NCI-H82 (cell line): ENCODE data around the gene LANCL3.
A peak's percentile ranks its signal among the peaks of the same experiment; 100 is the strongest.
"Not testable (repeated sequence)": the region's sequence is repeated elsewhere in the genome, so short reads cannot be mapped to it uniquely, and the experiment has no call there.

Source experiments
- DNase-seq: peaks from one replicate; lab custom pipeline; 2025; lab: John Stamatoyannopoulos, UW

The LANCL3 gene

GRCh38 chrX:37627602-37628001 lies 56.1 kb downstream of the LANCL3 start:
- no peak for DNase-seq

- DNase-seq, result no peak
Observed at GRCh38 chrX:37638047-37638446, 66.6 kb downstream of the LANCL3 start.

DNA sequence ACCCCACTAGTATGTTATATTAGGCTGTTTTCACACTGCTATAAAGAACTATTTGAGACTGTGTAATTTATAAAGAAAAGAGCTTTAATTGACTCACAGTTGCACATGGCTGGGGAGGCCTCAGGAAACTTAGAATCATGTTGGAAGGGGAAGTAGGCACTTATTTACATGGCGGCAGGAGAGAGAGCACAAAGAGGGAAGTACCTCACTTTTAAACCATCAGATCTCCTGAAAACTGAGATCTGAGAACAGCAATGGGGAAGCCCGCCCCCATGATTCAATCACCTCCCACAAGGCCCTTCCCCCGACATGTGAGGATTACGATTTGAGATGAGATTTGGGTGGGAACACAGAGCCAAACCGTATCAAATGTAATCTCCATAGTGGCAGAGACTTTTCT lies 68.7 kb downstream of the LANCL3 start:
- DNase-seq, result peak; percentile 0

DNA sequence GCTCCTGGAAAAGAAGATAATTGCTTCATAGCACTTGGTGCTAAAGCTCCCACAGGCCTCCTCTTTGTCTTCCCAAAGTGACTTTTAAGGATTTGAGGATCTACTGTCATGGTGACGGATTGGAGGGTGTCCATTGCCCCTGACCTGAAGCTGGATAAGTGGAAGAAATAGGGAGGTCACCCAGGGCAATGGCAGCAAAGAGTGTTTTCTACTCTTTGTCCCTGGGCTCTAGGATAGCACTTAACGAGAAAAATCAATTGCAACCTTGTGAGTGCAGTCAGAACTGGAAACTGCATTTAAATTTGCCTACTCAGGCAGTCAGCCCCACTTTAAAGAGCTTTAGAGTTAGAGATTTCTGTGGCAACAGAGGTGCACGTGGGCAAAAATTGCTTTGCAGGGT lies 70.4 kb downstream of the LANCL3 start:
- DNase-seq, result no peak

DNA sequence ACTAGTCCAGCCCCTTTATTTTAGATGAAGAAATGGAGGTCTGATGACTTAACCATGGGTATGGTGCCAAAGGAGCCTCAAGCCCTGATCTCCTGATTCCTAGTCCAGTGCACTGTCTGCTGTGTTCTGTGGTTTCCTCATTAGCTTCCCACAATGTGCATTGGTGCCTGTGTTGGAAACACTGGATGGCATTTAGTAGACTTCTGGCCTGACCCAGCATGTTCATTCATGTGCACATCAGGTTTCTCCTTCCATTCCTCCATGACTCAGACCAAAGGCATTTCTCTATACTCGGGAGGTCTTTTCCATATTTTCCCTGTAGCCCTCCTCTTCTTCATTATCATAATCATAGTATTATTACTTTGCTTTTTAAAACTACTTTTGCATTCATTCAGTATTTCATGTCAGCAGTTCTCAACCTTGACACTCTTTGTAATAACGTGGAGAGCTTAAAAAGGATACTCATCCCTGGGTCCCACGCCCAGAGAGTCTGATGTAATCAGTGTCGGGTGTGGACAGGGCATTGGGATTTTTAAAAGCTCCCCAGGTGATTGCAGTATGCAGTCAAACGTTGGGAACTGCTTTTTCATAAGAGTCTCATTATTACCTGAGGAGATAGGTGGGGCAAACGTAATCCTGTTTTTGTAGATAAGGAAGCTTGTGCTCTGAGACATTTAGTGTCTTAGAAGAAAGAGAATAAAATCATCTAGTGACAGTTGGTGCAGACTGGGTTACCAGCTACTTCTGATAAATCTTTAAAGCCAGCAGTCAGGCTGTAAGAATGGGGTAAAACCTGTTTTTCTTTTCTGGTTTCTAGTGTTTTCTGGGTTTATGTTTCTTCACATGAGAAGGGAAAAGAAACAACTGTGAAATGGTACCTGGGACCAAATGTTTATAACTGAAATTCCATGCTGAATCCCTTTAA lies 73.2 kb downstream of the LANCL3 start:
- DNase-seq, result no peak

- no peak for DNase-seq
Observed at GRCh38 chrX:37646254-37646653, 74.8 kb downstream of the LANCL3 start.

GRCh38 chrX:37650879-37651278 lies 79.4 kb downstream of the LANCL3 start:
- not testable (repeated sequence) for DNase-seq

GRCh38 chrX:37651921-37652452 lies 80.5 kb downstream of the LANCL3 start:
- no peak for DNase-seq

- no peak for DNase-seq
Observed at GRCh38 chrX:37652589-37653231, 81.2 kb downstream of the LANCL3 start.

GRCh38 chrX:37653397-37654085 lies 82.1 kb downstream of the LANCL3 start:
- DNase-seq, result no peak

DNA sequence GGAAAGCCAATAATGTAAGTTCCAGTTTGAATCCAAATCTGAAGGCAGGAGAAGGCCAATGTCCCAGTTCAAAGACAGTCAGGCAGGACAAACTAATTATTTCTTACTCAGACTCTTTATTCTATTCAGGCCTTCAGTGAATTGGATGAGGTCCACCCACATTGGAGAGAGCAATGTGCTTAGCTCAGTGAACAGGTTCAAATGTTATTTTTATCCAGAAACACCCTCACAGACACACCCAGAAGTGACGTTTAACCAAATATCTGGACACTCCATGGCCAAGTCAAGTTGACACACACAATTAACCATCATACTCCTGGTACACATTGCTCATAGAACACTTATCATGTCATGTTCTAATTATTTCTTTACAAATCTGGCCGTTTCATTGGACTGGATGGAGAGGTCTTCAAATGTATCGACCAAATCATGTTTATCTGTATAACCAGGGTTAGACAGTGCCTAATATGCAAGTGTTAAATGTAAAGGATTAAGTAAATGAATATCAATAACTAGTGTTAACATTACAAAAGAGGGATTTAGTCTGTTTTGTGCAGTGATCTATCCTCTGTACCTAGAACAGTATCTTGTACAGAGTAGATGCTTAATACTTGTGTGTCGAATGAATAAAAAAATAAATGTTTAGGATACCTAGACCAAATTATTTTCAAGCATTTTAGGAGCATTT lies 87.0 kb downstream of the LANCL3 start:
- no peak for DNase-seq

DNA sequence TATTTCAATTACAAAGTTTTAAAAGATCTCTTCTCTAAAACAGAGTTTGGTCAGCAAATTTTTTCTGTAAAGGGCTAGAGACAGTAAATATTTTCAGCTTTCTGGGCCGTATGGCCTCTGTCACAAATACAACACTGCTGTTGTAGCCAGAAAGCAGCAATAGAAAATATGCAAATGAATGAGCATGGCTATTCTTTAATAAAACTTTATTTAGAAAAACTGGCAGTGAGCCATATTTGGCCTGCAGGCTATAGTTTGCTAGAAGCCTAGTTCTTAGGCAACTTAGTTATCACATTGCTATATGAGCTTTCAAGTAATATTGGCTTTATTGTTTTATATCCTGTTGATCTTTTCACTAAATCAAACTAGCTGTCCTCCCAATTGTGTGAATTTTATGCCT lies 87.6 kb downstream of the LANCL3 start:
- no peak for DNase-seq

GRCh38 chrX:37662181-37662580 lies 90.7 kb downstream of the LANCL3 start:
- no peak for DNase-seq

GRCh38 chrX:37666516-37666915 lies 95.1 kb downstream of the LANCL3 start:
- no peak for DNase-seq

GRCh38 chrX:37667141-37667540 lies 95.7 kb downstream of the LANCL3 start:
- DNase-seq, result no peak

DNA sequence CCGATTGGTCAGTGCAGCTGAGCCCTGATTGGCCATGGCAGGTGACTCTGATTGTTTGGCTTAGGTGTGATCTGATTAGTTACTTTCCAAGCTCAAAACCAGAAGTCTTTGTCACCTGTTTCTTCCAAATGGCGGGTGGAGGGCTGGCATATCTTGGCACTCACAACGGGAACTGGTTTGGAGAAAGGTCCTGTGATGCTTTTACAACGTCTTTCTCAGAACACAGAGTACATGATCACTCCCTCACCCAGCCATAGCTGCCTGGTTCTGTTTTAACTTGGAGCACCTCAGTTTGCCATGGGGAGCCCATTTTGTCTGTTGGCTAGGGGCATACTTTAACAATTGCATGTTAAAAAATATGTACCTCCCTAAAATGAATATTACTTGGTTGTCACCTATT lies 101.1 kb downstream of the LANCL3 start:
- no peak for DNase-seq

DNA sequence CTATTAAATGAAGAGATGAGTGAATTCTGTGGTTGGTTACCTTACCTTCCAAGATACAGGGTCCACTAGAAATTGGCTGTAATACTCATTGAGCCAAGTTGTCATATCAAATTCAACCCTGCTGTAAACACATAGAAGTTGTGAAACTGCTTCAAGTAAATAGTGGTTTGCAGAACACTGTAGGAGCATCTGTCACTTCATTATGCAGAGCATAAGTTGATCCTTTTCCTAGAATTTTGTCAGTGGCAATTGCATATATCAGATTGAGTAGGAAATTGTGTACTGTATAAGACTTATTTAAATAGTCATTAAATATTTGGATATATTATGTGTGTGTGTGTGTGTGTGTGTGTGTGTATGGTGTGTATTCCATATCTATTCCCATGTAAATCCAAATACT lies 105.3 kb downstream of the LANCL3 start:
- DNase-seq, result no peak

DNA sequence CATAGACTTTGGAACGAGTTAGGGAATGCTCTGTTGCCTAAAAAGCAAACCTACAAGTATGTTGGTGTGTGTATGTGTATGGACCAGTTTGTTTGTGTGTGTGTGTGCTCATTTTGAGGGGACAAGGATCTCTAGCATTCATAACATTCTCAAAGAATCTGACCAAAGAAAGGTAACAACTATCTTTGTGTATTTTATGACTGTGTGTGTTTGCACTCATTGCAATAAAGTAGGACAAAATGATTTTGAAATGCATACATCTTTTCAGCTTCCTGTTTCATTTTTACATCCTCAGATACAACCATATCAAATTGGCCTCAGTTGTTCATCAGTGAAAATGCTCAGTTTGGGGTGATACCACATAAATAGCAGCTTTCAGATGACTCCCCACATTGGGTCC lies 105.8 kb downstream of the LANCL3 start:
- DNase-seq, result no peak

DNA sequence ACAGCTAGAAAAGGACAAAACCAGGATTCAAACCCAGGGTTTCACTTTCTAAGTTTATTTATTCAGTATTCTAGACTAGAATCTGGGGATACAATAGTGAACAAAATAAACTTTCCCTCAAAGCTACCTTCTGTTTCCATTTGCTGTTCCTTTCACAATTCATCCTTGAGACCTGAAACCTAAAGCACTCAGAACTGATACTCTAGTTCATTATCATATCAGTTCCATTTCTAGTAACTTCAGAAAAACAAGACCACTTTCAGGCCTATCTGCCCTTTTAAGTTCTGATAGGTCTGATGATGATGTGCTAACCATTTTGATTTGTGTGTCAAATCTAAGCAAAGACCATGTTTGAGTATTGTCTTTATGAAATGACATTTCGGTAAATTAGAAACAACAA lies 106.3 kb downstream of the LANCL3 start:
- no peak for DNase-seq

- DNase-seq, result no peak
Observed at GRCh38 chrX:37678574-37678973, 107.1 kb downstream of the LANCL3 start.

DNA sequence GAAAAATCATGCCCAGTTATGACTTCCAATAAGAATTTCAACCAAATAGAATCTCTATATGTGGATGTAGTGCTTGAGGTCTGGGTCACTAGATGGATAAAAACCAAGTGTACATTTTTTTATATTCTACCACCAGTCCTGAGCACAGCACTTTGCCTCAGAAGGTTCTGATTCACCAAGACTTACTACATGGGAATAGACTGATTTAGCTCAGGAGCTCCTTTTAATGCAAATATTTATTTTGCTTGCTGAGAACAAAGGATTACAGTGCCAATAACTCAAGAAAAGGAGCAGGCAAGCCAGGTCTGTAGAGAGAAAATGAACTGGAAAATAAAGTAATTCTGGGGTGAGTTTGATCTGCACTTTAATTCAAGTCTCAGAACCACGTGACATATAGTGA lies 107.8 kb downstream of the LANCL3 start:
- DNase-seq, result no peak

- DNase-seq, result peak; percentile 11
Observed at GRCh38 chrX:37679888-37680287, 108.4 kb downstream of the LANCL3 start.
